ENCODE measurements around the gene LRRC25.

LRRC25 gene

GRCh38 chr19:18439910-18440237, 42.5 kb upstream of the LRRC25 start:
- no peak overlapping the region for H3K4me3 ChIP-seq (ENCODE audit: low read depth, low read length)
- TF ChIP-seq MAX (IDR thresholded peaks at IDR 0.05; ENCODE audit: low read depth, low read length) (no peak), MYC (IDR thresholded peaks at IDR 0.05; ENCODE audit: low read depth, low read length) (no peak), POLR2A (IDR thresholded peaks at IDR 0.05; ENCODE audit: extremely low read depth, insufficient read length) (no peak)
- no peak for DNase-seq (ENCODE audit: low read depth)

GRCh38 chr19:18439025-18439909, 41.8 kb upstream of the LRRC25 start:
- TF ChIP-seq MYC (IDR thresholded peaks at IDR 0.05; ENCODE audit: low read depth, low read length) (no peak), MAX (IDR thresholded peaks at IDR 0.05; ENCODE audit: low read depth, low read length) (no peak), POLR2A (IDR thresholded peaks at IDR 0.05; ENCODE audit: extremely low read depth, insufficient read length) (no peak), CTCF (IDR thresholded peaks at IDR 0.05; ENCODE audit: low read depth, low read length) (no peak)
- no peak overlapping the region for H3K4me3 ChIP-seq (ENCODE audit: low read depth, low read length)
- DNase-seq (ENCODE audit: low read depth), result no peak

GRCh38 chr19:18438331-18439024, 41.1 kb upstream of the LRRC25 start:
- TF ChIP-seq POLR2A (IDR thresholded peaks at IDR 0.05; ENCODE audit: extremely low read depth, insufficient read length) (no peak), MAX (IDR thresholded peaks at IDR 0.05; ENCODE audit: low read depth, low read length) (no peak), MYC (IDR thresholded peaks at IDR 0.05; ENCODE audit: low read depth, low read length) (no peak), CTCF (IDR thresholded peaks at IDR 0.05; ENCODE audit: low read depth, low read length) (no peak)
- H3K4me3 ChIP-seq (ENCODE audit: low read depth, low read length), result no peak overlapping the region
- no peak for DNase-seq (ENCODE audit: low read depth)

- no peak within 1 kb of the TSS for H3K4me3 ChIP-seq (ENCODE audit: low read depth, low read length)
- DNase-seq (ENCODE audit: low read depth), result no peak
- TF ChIP-seq MYC (IDR thresholded peaks at IDR 0.05; ENCODE audit: low read depth, low read length) (no peak), CTCF (IDR thresholded peaks at IDR 0.05; ENCODE audit: low read depth, low read length) (no peak), POLR2A (IDR thresholded peaks at IDR 0.05; ENCODE audit: extremely low read depth, insufficient read length) (no peak), MAX (IDR thresholded peaks at IDR 0.05; ENCODE audit: low read depth, low read length) (no peak)
Observed at GRCh38 chr19:18437491-18438330, 40.3 kb upstream of the LRRC25 start, which contains the start of gene ISYNA1. Gene ISYNA1, minus strand, starts transcription at chr19:18438133. Its CDS starts 154 bp downstream, at chr19:18437979.

GRCh38 chr19:18436671-18437490, 39.5 kb upstream of the LRRC25 start:
- TF ChIP-seq CTCF (IDR thresholded peaks at IDR 0.05; ENCODE audit: low read depth, low read length), result no peak
- no peak for TF ChIP-seq MYC (IDR thresholded peaks at IDR 0.05; ENCODE audit: low read depth, low read length)
- TF ChIP-seq MAX (IDR thresholded peaks at IDR 0.05; ENCODE audit: low read depth, low read length), result no peak
- no peak overlapping the region for H3K4me3 ChIP-seq (ENCODE audit: low read depth, low read length)
- peak; percentile 46 for DNase-seq (ENCODE audit: low read depth)
